HFFc6 (cell line): Measurements from ENCODE around the gene CADM4. TPM values are rescaled to one million over a fixed set of nuclear protein-coding genes. Genes with fewer than 3 reads are reported as not detected.

Experiments
- DNase-seq: peaks from one replicate; pipeline ENCODE4 v3.0.0-alpha.2; 2018
- H3K27ac Mint-ChIP-seq: 2 replicates; pipeline ENCODE4 v1.8.0; 2020; ENCODE audit warnings: mild to moderate bottlenecking, mixed read lengths
- H3K27me3 Mint-ChIP-seq: 2 replicates; pipeline ENCODE4 v1.8.0; 2021; ENCODE audit warnings: mild to moderate bottlenecking, moderate library complexity, mixed read lengths; ENCODE audit not compliant: insufficient read depth
- H3K36me3 Mint-ChIP-seq: 2 replicates; pipeline ENCODE4 v1.8.0; 2021; ENCODE audit warnings: low read depth, mixed read lengths
- H3K4me1 Mint-ChIP-seq: 2 replicates; pipeline ENCODE4 v1.8.0; 2020; ENCODE audit warnings: low read depth, mixed read lengths
- H3K4me3 Mint-ChIP-seq: 2 replicates; pipeline ENCODE4 v1.8.0; 2020; ENCODE audit warnings: mild to moderate bottlenecking, moderate library complexity, mixed read lengths
- H3K9me3 Mint-ChIP-seq: 2 replicates; pipeline ENCODE4 v1.8.0; 2020; ENCODE audit warnings: mild to moderate bottlenecking, mixed read lengths
- CTCF ChIP-seq: fragments of 200-600 bp; sonication (generic); IDR thresholded peaks from 2 replicates; pipeline ENCODE4 v1.5.0; 2021; ENCODE audit warnings: antibody characterized with exemption, mild to moderate bottlenecking
- long read RNA-seq: library from polyadenylated mRNA; unstranded; transcript quantifications from one replicate; pipeline ENCODE4 v2.0.0, GENCODE V29; 2019
- total RNA-seq, 6 experiments: library from RNA; stranded (reverse); fragmentation: NEBNext Ultra II Directional; extraction: Animal tissue kit (Norgen Biotek cat#: 25700); gene quantifications; 2 replicates in 1 of 6; 3 replicates in 5 of 6; pipeline ENCODE4 v1.2.3, GENCODE V29; 2021

The CADM4 gene
- 1 to 10 TPM in 2 of 6 experiments, under 1 TPM in 4; 0.43 to 1.3 (median 0.82) TPM for total RNA-seq
- long read RNA-seq, partial matches to known transcripts, result 0 of 1 reads
- long read RNA-seq, other reads (novel, unspliced or antisense), result 1 of 1 reads

GRCh38 chr19:43639519-43640423, at the start of gene CADM4:
Gene CADM4, minus strand, starts transcription at chr19:43639850. Its CDS starts 60 bp downstream, at chr19:43639790.
- peaks cover 7% of the 10 kb centered on the region; the same call in 1 of the 2 replicates for H3K4me1 Mint-ChIP-seq
- no peaks in the 10 kb centered on the region for H3K9me3 Mint-ChIP-seq
- no peaks in the 10 kb centered on the region for H3K36me3 Mint-ChIP-seq
- H3K4me3 Mint-ChIP-seq, result peak within 1 kb of the TSS; percentile 69
- DNase-seq, result no peak
- no peak within 1 kb of the TSS for H3K27ac Mint-ChIP-seq
- H3K27me3 Mint-ChIP-seq, result peaks cover 30% of the 10 kb centered on the region
- no peak for TF ChIP-seq CTCF

GRCh38 chr19:43688059-43688701, 48.5 kb upstream of the CADM4 start:
- Mint-ChIP-seq H3K27ac (no peak overlapping the region), H3K36me3 (peaks cover 16% of the 10 kb centered on the region), H3K4me3 (no peak overlapping the region), H3K4me1 (peaks cover 11% of the 10 kb centered on the region), H3K27me3 (peaks cover 9% of the 10 kb centered on the region), H3K9me3 (peaks cover 24% of the 10 kb centered on the region)
- no peak for DNase-seq
- no peak for TF ChIP-seq CTCF

- no peak for TF ChIP-seq CTCF
- H3K27ac Mint-ChIP-seq, result no peak overlapping the region
- H3K4me3 Mint-ChIP-seq, result no peak overlapping the region
These were observed 48.0 kb upstream of the CADM4 start for GRCh38 chr19:43687660-43687997.

GRCh38 chr19:43684326-43684725, 44.7 kb upstream of the CADM4 start:
- Mint-ChIP-seq H3K27me3 (peaks cover 7% of the 10 kb centered on the region), H3K27ac (no peak overlapping the region), H3K4me3 (no peak overlapping the region), H3K9me3 (no peaks in the 10 kb centered on the region), H3K36me3 (no peaks in the 10 kb centered on the region), H3K4me1 (peaks cover 11% of the 10 kb centered on the region)
- no peak for DNase-seq
- TF ChIP-seq CTCF, result no peak

More at GRCh38 chr19:43687660-43687997, 48.0 kb upstream of the CADM4 start:
- H3K9me3 Mint-ChIP-seq, result peaks cover 24% of the 10 kb centered on the region
- no peak for DNase-seq
- H3K27me3 Mint-ChIP-seq, result peaks cover 9% of the 10 kb centered on the region
- H3K4me1 Mint-ChIP-seq, result peaks cover 11% of the 10 kb centered on the region
- peaks cover 16% of the 10 kb centered on the region for H3K36me3 Mint-ChIP-seq

GRCh38 chr19:43683905-43684304, 44.3 kb upstream of the CADM4 start:
- no peak for DNase-seq
- Mint-ChIP-seq H3K4me1 (peaks cover 11% of the 10 kb centered on the region), H3K27me3 (peaks cover 7% of the 10 kb centered on the region)

More at GRCh38 chr19:43683905-43684304, 44.3 kb upstream of the CADM4 start:
- no peak overlapping the region for H3K27ac Mint-ChIP-seq
- TF ChIP-seq CTCF, result no peak
- H3K36me3 Mint-ChIP-seq, result no peaks in the 10 kb centered on the region
- no peaks in the 10 kb centered on the region for H3K9me3 Mint-ChIP-seq
- H3K4me3 Mint-ChIP-seq, result no peak overlapping the region
